Mesenchymal stem cell (in vitro differentiated cells and primary cell): ENCODE data around the gene DGCR2.
A peak's percentile ranks its signal among the peaks of the same experiment; 100 is the strongest.

Experiments
- DNase-seq: peaks from one replicate; pipeline ENCODE4 v3.0.0-alpha.2; 2013
- H2AFZ ChIP-seq: one replicate; pipeline ENCODE4 v1.6.1; 2013; ENCODE audit warnings: low read depth, mild to moderate bottlenecking, control low read depth, inconsistent platforms, low read length, moderate library complexity
- H2AK5ac ChIP-seq: 2 replicates; pipeline ENCODE4 v1.6.1; 2013; ENCODE audit warnings: low read length, moderate library complexity, mild to moderate bottlenecking, inconsistent platforms; ENCODE audit not compliant: severe bottlenecking
- H2BK120ac ChIP-seq: one replicate; pipeline ENCODE4 v1.6.1; 2013; ENCODE audit warnings: low read depth, mild to moderate bottlenecking, inconsistent platforms, low read length, moderate library complexity
- H2BK12ac ChIP-seq, 2 experiments: one replicate each; pipeline ENCODE4 v1.6.1; 2013; ENCODE audit warnings: inconsistent platforms in 2 of 2, low read length in 2 of 2, mild to moderate bottlenecking in 2 of 2, moderate library complexity in 2 of 2, control low read depth in 1 of 2
- H2BK15ac ChIP-seq: one replicate; pipeline ENCODE4 v1.6.1; 2013; ENCODE audit warnings: mild to moderate bottlenecking, low read depth, inconsistent platforms; ENCODE audit not compliant: poor library complexity, severe bottlenecking
- H2BK5ac ChIP-seq: 2 replicates; pipeline ENCODE4 v1.6.1; 2013; ENCODE audit warnings: low read depth, mild to moderate bottlenecking, low read length, control low read depth, inconsistent platforms; ENCODE audit not compliant: poor library complexity, severe bottlenecking
- H3K14ac ChIP-seq, 2 experiments: one replicate each; pipeline ENCODE4 v1.6.1; 2013; ENCODE audit warnings: inconsistent platforms in 2 of 2, low read length in 2 of 2, control low read depth in 1 of 2, mild to moderate bottlenecking in 1 of 2, moderate library complexity in 1 of 2
- H3K18ac ChIP-seq, 2 experiments: one replicate each; pipeline ENCODE4 v1.6.1; 2013; ENCODE audit warnings: inconsistent platforms in 2 of 2, low read length in 2 of 2, control low read depth in 1 of 2, low read depth in 1 of 2, mild to moderate bottlenecking in 1 of 2
- H3K23ac ChIP-seq, 2 experiments: one replicate each; pipeline ENCODE4 v1.6.1; 2013; ENCODE audit warnings: inconsistent platforms in 2 of 2, low read length in 2 of 2, mild to moderate bottlenecking in 2 of 2, moderate library complexity in 2 of 2, control low read depth in 1 of 2
- H3K27ac ChIP-seq: 2 replicates; pipeline ENCODE4 v1.5.1; 2013; ENCODE audit warnings: mild to moderate bottlenecking, moderate library complexity, low read length, control low read depth, inconsistent platforms; ENCODE audit not compliant: poor library complexity, severe bottlenecking
- H3K27me3 ChIP-seq, 2 experiments: 2 replicates each; pipeline versions ENCODE4 v1.6.1 to v1.7.0; 2013; ENCODE audit warnings: low read length in 2 of 2, mild to moderate bottlenecking in 2 of 2, moderate library complexity in 2 of 2, control low read depth in 1 of 2, inconsistent platforms in 1 of 2; ENCODE audit not compliant: control insufficient read depth in 1 of 2, insufficient read depth in 1 of 2
- H3K36me3 ChIP-seq, 2 experiments: 2 replicates each; pipeline versions ENCODE4 v1.6.1 to v1.7.0; 2013; ENCODE audit warnings: low read length in 2 of 2, control low read depth in 1 of 2, inconsistent platforms in 1 of 2, low read depth in 1 of 2, mild to moderate bottlenecking in 1 of 2; ENCODE audit not compliant: insufficient read depth in 2 of 2, control insufficient read depth in 1 of 2
- H3K4ac ChIP-seq, 2 experiments: one replicate each; pipeline ENCODE4 v1.6.1; 2013; ENCODE audit warnings: inconsistent platforms in 2 of 2, low read length in 2 of 2, mild to moderate bottlenecking in 2 of 2, moderate library complexity in 2 of 2, control low read depth in 1 of 2, low read depth in 1 of 2
- H3K4me1 ChIP-seq: 2 replicates; pipeline ENCODE4 v1.6.1; 2013; ENCODE audit warnings: low read depth, low read length, control low read depth; ENCODE audit not compliant: control insufficient read depth, insufficient read depth
- H3K4me2 ChIP-seq: 2 replicates; pipeline ENCODE4 v1.6.1; 2013; ENCODE audit warnings: low read length, mild to moderate bottlenecking, inconsistent platforms; ENCODE audit not compliant: poor library complexity, severe bottlenecking
- H3K4me3 ChIP-seq, 2 experiments: 2 replicates each; pipeline versions ENCODE4 v1.5.1 to v1.7.0; 2013; ENCODE audit warnings: low read length in 2 of 2, mild to moderate bottlenecking in 2 of 2, control low read depth in 1 of 2, low read depth in 1 of 2; ENCODE audit not compliant: insufficient read depth in 1 of 2
- H3K79me1 ChIP-seq: replicated peaks from 2 replicates; pipeline ENCODE4 v1.6.1; 2013; ENCODE audit warnings: mild to moderate bottlenecking, control low read depth, low read length, inconsistent platforms; ENCODE audit not compliant: poor library complexity, severe bottlenecking
- H3K9ac ChIP-seq: 2 replicates; pipeline ENCODE4 v1.7.0; 2013; ENCODE audit warnings: mild to moderate bottlenecking, low read length, moderate library complexity
- H3K9me3 ChIP-seq: 2 replicates; pipeline ENCODE4 v1.7.0; 2013; ENCODE audit warnings: mild to moderate bottlenecking, low read length; ENCODE audit not compliant: control insufficient read depth
- H4K8ac ChIP-seq: one replicate; pipeline ENCODE4 v1.6.1; 2013; ENCODE audit warnings: inconsistent platforms, mild to moderate bottlenecking, low read length, moderate library complexity
- H4K91ac ChIP-seq: one replicate; pipeline ENCODE4 v1.6.1; 2013; ENCODE audit warnings: mild to moderate bottlenecking, low read length, inconsistent platforms
- WGBS: methylation state at CpG from one replicate; pipeline ENCODE4 v1.1.7; 2013; ENCODE audit warnings: mixed read lengths; 5-methylcytosine and 5-hydroxymethylcytosine counted together

DGCR2 gene

GRCh38 chr22:19110646-19111045 is 11.6 kb downstream of the DGCR2 start:
- H4K8ac ChIP-seq: no peak overlapping the region
- H2BK5ac ChIP-seq: no peak overlapping the region
- no peak overlapping the region for H3K27ac ChIP-seq
- no peak overlapping the region for H3K4ac ChIP-seq
- no peak overlapping the region for H2BK12ac ChIP-seq
- no peak for DNase-seq
- no peaks in the 10 kb centered on the region for H3K9me3 ChIP-seq
- no peak overlapping the region for H3K14ac ChIP-seq
- no peak overlapping the region for H2BK15ac ChIP-seq
- H3K27me3 ChIP-seq: no peaks in the 10 kb centered on the region
- no peak overlapping the region for H3K4me3 ChIP-seq
- no peak overlapping the region for H3K18ac ChIP-seq
- H2AFZ ChIP-seq: no peak overlapping the region
- H3K23ac ChIP-seq: no peak overlapping the region
- peaks cover 39% of the 10 kb centered on the region for H3K79me1 ChIP-seq
- H2BK120ac ChIP-seq: no peak overlapping the region
- H2AK5ac ChIP-seq: no peak overlapping the region
- H3K36me3 ChIP-seq: peaks cover 0 to 10% of the 10 kb centered on the region in 2 experiments
- peaks cover 16% of the 10 kb centered on the region for H3K4me1 ChIP-seq
- no peak overlapping the region for H3K4me2 ChIP-seq
- H3K9ac ChIP-seq: no peak overlapping the region
- H4K91ac ChIP-seq: no peak overlapping the region

DNA sequence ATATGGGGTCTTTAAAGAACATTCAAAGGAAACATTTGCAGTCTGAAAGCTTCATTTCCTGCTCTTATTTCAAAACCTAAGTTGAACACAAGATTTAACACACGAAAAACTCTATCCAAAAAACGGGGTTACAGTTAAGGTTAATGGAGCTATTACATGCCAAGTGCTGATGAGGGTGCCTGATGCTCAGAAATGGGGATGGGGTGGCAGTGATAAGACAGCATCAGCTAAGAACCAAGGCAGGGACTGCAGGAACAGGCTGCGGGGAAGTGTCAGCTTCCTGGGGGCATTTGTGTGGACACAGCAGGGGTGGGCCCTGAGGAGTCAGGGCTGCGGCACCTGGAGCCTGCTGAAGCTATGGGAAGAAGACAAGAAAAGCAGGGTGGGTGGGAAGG is 12.2 kb downstream of the DGCR2 start:
- Histone ChIP-seq H3K36me3 (peaks cover 0 to 9% of the 10 kb centered on the region in 2 experiments), H3K27me3 (no peaks in the 10 kb centered on the region), H2BK120ac (no peak overlapping the region), H3K4ac (no peak overlapping the region), H3K9ac (no peak overlapping the region), H3K23ac (no peak overlapping the region), H2AFZ (no peak overlapping the region), H3K14ac (no peak overlapping the region), H2BK15ac (no peak overlapping the region), H4K8ac (no peak overlapping the region), H2BK5ac (no peak overlapping the region), H2AK5ac (no peak overlapping the region), H3K4me2 (no peak overlapping the region), H3K27ac (no peak overlapping the region), H3K79me1 (peaks cover 35% of the 10 kb centered on the region), H2BK12ac (no peak overlapping the region), H3K9me3 (no peaks in the 10 kb centered on the region), H4K91ac (no peak overlapping the region), H3K4me3 (no peak overlapping the region), H3K4me1 (peaks cover 13% of the 10 kb centered on the region), H3K18ac (no peak overlapping the region)
- WGBS: 93% methylated on average over 4 of the region's 4 CpGs
- DNase-seq: no peak

DNA sequence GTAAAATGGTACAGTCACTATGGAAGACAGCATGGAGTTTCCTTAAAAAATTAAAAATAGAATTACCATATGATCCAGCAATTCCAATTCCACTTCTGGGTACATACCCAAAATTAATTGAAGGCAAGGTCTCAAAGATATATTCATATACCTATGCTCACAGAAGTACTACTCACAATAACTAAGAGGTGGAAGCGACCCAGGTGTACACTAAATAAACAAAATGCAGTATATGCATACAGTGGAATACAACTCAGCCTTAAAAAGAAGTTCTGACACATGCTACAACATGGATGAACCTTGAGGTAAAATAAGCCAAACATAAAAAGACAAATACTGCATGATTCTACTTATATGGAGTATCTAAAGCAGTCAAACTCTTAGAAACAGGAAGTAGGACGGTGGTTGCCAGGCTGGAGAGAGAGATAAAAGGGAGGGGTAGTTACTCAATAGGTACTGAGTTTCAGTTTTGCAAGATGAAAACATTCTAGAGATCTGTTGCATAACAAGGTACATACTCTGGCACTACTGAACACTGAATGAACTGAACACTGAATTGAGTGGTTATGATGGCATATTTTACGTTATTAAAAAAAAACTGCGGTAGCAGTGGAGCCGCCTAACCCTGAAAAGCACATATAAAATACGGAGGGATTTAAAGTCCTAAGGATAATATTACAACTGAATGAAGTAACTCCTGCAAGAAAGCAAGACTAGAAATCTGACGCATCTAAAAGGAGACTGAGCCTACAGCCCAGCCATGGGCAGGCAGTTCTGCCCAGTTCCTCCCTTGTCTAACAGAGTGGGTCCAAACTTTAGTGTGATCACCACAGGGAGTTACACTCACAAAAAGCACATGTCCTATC is 12.8 kb downstream of the DGCR2 start:
- no peak overlapping the region for H3K4ac ChIP-seq
- no peaks in the 10 kb centered on the region for H3K27me3 ChIP-seq
- H2BK15ac ChIP-seq: no peak overlapping the region
- no peaks in the 10 kb centered on the region for H3K9me3 ChIP-seq
- no peak overlapping the region for H3K23ac ChIP-seq
- no peak overlapping the region for H2BK5ac ChIP-seq
- peaks cover 16% of the 10 kb centered on the region for H3K4me1 ChIP-seq
- H3K27ac ChIP-seq: no peak overlapping the region
- no peak overlapping the region for H4K8ac ChIP-seq
- H3K36me3 ChIP-seq: peaks cover 0 to 4% of the 10 kb centered on the region in 2 experiments
- no peak overlapping the region for H4K91ac ChIP-seq
- 82% methylated on average over 6 of the region's 7 CpGs for WGBS
- H2AFZ ChIP-seq: no peak overlapping the region
- H3K9ac ChIP-seq: no peak overlapping the region
- H2AK5ac ChIP-seq: no peak overlapping the region
- no peak overlapping the region for H2BK12ac ChIP-seq
- H2BK120ac ChIP-seq: no peak overlapping the region
- no peak overlapping the region for H3K18ac ChIP-seq
- H3K4me2 ChIP-seq: no peak overlapping the region
- peak; percentile 74 for DNase-seq
- no peak overlapping the region for H3K14ac ChIP-seq
- no peak overlapping the region for H3K4me3 ChIP-seq
- peaks cover 32% of the 10 kb centered on the region for H3K79me1 ChIP-seq

DNA sequence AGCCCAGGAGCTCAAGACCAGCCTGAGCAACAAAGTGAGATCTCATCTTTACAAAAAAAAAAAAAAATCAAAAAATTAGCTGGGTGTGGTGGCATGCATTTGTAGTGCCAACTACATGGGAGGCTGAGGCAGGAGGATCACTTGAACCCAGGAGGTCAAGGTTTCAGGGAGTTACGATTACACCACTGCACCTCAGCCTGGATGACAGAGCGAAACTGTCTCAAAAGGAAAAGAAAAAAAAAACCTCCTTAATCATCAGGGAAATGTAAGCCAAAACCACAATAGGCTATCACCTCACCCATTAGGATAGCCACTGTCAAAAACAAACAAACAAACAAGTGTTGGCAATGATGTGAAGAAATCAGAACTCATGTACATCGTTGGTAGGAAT is 13.4 kb downstream of the DGCR2 start:
- peaks cover 16% of the 10 kb centered on the region for H3K4me1 ChIP-seq
- no peak overlapping the region for H3K9ac ChIP-seq
- no peak overlapping the region for H4K91ac ChIP-seq
- WGBS: 94% methylated on average over 2 of the region's 3 CpGs
- no peak overlapping the region for H2BK5ac ChIP-seq
- no peak overlapping the region for H2AFZ ChIP-seq
- no peak overlapping the region for H3K27ac ChIP-seq
- no peaks in the 10 kb centered on the region for H3K27me3 ChIP-seq
- no peaks in the 10 kb centered on the region for H3K9me3 ChIP-seq
- no peak overlapping the region for H3K14ac ChIP-seq
- no peak overlapping the region for H4K8ac ChIP-seq
- H2BK12ac ChIP-seq: no peak overlapping the region
- no peak overlapping the region for H2BK15ac ChIP-seq
- peaks cover 0 to 4% of the 10 kb centered on the region in 2 experiments for H3K36me3 ChIP-seq
- H3K4me3 ChIP-seq: no peak overlapping the region
- H3K18ac ChIP-seq: no peak overlapping the region
- H2BK120ac ChIP-seq: no peak overlapping the region
- H2AK5ac ChIP-seq: no peak overlapping the region
- H3K4me2 ChIP-seq: no peak overlapping the region
- no peak overlapping the region for H3K23ac ChIP-seq
- H3K4ac ChIP-seq: no peak overlapping the region
- no peak for DNase-seq
- peaks cover 29% of the 10 kb centered on the region for H3K79me1 ChIP-seq
